COLO668 (cell line): ENCODE data around the gene ANKRD6.
"Not testable (repeated sequence)": the region's sequence is repeated elsewhere in the genome, so short reads cannot be mapped to it uniquely, and the experiment has no call there.

Experiments used
- DNase-seq: peaks from one replicate; lab custom pipeline; 2025; ENCODE audit not compliant: unreplicated experiment; lab: John Stamatoyannopoulos, UW

ANKRD6 gene

DNA sequence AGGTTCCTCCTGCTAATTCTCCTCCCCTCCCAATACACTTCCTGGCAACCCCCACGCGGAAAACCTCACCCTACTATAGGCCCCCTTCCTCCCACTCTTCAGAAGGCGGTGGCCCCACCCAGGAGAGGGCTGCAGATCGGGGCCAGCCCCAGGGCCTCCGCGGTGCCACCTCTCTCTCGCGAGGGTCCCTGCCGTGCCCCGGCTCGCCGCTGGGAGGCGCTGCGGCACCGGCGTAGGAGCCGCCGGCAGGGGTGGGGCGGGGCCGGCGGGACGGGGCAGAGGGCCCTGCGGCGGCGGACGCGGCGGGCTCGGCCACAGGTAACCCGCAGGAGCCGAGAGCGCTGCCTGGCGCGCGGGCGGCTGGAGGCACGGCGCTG lies at the start of gene ANKRD6:
Gene ANKRD6 (plus strand): TSS at position 278 of the 377 bp plus-strand sequence. CDS start 133,825 bp downstream, outside the sequence.
- peak; percentile 86 for DNase-seq

DNA sequence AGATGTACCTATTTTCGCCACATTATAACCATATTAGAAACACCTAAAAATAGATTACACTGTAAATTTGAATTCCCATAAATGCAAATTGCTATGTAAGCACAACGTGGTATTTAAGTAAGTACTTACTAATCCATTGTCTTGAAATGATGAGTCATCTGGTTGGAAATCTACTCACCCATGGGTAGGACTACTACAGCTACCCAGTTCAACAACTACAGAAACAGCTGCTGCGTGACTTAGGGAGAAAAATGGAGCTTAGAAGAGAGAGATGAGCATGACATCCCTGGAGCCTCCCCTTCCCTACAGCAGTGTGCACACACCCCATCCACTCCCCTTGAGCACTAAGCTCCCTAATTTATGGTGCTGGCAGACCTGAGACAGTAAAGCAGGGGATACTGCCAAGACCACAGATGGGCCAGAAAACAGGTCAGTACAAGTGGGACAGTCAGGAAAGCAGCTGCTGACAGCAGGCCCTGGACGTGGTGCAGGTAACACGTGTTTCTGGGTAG lies 47.7 kb upstream of the ANKRD6 start:
- peak; percentile 17 for DNase-seq

DNA sequence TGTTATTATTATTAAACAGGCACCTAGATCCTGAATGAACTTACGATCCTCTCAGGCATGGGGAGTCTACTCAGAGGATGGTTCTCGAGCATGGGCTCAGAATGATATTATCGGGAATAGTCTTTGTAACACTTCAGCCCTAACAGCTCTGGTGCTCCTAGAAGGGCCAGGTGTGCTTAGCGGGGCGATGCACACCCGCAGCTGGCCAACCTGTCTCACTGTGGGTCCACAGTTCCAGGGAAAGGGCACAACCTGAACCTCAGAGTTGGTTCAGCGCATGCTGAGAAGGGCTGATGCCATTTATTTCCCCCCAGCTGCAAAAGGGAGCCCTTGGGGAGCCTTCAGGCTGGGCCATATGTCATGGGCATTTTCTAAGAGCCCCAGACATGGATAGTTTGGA lies 47.1 kb upstream of the ANKRD6 start:
- DNase-seq: peak; percentile 26

DNA sequence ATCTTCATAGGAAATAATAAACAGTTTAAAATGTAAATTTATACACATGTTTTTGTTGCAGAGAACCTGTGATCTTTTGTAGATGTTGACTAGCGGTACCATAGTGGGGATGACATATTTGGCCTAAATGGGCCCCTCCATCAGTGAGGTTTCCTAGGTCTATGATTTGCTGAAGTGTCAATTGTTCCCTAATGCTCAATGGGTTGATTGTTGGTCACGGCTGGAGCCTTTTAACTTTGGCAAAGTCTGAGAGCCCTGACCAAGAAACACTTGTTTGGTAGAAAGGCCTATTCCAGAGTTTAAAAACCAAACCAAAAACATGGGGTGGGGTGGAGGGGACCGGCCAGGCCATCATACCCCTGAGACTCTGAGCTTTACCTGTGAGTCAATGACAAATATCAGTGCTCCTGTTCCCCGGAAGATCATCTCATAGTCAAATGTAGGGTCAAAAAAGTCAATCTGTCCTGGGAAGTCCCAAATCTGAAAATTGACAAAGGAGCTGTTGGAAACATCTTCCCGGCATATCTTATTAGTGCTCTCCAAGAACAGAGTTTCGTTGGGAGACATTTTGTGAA lies 45.9 kb upstream of the ANKRD6 start:
- DNase-seq: no peak

DNA sequence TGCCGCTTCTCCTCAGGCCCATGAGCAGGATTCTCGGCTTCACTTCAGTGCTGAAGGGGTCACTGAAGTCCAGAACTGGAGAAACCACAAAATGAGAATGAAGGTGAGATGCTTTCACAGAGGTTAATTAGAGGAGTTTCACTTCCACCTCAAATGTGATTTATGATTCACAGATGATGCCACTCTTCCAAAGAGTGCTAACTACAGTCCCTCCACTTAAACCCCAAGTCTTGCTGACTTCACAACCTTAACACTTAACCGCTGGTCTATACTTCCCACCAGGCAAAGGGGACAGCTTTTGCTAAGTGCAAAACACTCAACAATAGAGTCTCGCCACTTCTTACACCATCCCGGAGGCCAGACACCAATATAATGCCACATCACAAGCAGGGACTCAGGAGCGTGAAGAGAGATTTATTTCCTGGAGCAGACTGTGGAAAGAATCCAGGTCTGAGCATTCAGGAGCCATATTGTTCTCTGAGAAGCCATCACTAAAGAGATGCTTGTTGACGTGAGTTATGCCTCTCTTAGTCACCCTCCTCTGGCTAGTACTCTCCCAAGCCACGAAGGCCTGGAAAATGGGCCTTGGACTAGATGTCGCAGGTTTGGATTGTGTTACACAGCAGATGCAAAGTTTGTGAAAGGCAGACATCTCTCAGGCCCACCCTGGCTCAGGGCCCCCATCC lies 45.3 kb upstream of the ANKRD6 start:
- DNase-seq: no peak

DNA sequence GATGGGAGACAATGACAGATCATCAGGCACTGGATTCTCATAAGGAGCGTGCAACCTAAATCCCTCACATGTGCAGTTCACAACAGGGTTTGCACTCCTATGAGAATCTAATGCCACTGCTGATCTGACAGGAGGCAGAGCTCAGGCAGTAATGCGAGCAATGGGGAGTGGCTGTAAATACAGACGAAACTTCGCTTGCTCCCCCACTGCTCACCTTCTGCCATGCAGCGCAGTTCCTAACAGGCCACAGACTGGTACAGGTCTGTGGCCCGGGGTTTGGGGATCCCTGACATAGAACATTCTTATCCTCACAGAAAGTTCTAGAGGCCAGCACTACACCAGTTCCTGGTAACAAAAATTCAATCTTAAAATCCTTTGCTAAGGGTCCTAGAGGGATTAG lies 44.1 kb upstream of the ANKRD6 start:
- no peak for DNase-seq

DNA sequence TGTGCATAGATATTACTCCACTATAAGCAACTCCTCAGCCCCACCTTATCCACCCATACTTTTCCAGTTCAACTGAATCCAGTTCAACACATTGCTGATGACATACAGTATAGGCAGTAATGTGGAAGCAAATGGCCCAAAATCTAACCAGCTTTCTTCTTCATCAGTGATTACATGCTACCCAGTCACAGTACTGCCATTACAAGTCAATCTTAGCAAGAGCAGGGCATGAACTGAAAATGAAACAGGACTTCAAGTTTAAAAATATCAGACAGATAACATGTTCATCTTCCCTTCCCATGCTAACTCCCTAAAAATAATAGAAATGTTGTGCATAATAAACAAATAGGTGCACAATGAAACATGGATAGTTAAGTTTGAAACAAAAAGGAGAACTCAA lies 40.1 kb upstream of the ANKRD6 start:
- no peak for DNase-seq

DNA sequence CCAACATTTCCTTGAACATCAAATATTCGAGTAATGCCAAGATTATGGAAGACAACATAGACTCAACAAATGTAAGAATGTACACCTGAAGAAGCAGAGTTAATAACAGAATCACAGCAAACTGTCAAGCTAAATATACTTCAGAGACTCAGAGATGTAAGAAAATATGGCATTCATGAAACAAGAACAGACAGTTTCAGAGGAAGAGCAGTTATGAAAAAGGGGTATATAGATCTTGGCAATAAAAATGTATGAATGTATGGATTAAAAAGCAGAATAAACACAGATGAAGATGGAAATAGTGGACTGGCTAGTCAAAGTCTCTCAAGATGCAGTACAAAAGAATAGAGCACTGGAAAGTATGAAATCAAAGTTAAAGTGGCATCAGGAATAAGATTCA lies 39.3 kb upstream of the ANKRD6 start:
- no peak for DNase-seq

DNA sequence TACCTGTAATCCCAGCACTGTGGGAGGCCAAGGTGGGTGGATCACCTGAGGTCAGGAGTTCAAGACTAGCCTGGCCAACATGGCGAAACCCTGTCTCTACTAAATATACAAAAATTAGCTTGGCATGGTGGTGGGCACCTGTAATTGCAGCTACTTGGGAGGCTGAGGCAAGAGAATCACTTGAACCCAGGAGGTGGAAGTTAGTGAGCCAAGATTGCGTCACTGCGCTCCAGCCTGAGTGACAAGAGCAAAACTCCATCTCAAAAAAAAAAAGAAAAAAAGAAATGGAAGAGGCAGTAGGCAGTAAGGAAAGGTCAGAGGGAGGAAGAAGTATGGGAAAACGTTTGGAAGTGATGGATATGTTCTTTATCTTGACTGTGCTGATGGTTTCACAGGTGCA lies 35.1 kb upstream of the ANKRD6 start:
- not testable (repeated sequence) for DNase-seq

DNA sequence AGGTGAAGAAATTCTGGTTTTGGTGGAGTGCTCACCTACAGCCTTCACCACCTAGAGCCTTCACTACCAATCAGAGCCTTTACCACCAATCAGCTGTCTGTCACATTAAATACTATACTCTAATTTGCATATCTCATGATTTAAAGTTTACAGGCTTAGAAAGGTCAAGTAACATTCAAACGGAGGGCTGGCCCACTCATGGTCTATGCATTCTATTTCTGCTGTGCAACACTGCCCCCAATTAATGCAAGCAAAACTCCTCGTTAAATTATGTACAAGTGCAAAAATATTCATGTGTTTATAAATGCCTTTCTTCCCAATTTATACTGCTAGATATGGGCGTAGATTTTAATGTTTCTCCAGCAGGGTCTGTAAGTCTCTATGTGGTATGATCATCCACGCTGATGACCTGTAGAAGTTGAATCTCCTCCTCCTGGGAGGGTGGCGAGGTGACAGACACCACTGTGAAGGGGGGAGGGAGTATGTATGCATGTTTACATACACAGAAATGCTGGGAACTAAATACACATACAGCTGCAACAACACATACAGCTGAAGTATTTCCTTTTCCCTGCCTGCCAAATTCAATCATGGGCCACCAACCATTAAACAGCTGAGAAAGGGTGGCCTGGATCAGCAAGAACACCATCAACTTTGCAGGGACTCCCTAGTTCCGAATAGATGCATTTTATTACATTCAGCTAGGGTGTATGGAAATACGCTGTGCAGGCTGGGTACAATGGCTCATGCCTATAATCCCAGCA lies 34.0 kb upstream of the ANKRD6 start:
- peak; percentile 24 for DNase-seq

DNA sequence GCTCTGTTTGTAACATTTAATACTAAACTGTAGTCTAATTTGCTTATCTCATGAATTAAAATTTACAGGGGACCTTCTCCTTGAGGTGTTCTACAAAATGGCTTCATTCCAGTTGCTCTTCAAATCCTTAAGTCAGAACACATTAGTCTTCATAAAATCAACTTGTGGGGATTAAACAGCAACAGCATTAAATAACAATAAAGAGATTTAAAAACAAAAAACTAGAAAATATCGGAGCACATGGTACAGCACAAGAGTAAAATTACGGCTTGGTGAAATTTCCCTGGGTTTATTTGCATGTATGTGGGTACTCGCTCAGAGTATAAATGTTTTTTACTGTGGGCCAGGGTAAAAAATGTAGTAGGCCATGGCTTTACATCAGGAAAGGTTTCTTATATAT lies 32.9 kb upstream of the ANKRD6 start:
- no peak for DNase-seq

DNA sequence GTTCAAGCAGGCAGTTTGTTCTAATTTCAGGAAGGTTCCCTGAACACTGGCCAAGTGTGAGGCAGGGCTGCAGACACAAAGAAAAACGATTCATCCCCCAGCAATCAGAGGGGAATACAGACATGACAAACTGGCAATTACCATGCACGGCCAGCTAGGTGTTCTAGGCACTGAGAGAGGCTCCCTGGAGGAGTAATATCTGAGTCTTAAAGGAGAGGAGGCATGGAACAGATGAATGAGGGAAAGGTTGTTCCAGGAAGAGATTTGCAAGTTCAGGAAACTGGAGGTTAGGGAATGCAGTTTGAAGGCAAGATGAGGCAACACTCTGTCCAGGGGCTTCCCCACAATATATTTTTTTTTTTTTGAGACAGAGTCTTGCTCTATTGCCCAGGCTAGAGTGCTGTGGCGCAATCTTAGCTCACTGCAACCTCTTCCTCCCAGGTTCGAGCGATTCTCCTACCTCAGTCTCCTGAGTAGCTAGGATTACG lies 32.0 kb upstream of the ANKRD6 start:
- DNase-seq: no peak

DNA sequence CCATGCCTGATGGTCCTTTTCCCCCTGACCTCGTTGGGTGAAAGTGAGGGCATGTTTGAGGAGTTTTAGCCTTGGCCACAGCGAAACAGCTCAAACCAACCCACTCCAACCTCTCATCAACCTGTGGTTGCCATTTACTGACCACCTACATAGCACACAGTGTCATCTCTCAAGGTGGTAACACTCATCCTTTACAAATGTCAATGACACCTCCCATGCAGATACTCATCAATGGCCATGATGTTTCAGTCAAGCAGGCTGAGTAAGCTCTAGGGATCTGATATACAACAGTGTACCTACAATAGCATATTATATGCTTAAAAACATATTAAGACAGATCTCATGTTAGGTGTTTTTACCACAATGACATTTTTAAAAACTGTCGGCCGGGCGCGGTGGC lies 30.2 kb upstream of the ANKRD6 start:
- no peak for DNase-seq

DNA sequence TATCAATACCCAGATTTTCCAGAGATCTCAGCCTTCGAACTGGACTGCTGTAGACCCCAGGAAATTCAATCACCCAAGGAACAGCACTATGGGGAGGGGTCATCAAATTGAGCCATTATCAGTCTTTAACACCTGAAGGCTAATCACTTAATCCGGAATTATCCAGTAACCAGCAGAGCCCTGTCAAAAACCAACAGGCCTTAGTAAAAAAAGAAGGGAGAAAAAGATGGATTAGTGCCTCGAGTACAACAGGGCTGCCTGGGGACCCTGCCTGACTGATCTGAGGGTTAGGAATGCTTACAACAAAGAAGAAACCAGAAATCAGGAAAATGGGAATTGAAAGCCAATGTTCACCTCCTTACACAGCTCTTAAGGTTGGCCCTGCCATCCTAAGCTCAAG lies 28.4 kb upstream of the ANKRD6 start:
- no peak for DNase-seq

DNA sequence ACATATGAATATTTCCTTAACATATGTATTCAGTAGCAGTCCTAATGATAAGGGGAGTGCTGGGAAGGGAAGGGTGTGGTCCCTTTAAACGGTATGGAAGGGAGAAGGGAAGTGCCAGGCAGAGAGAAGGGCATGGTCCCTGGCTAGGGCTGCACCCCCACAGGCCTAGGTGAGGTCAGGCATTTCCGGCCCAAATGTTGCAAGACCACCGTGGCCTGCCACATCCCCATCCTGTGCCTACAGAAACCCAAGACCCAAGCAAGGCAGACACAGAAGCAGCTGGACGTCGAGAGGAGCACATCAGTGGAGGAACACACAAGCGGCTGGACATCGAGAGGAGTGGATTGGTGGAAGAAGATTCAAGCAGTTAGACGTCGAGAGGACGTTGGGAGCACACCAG lies 26.8 kb upstream of the ANKRD6 start:
- no peak for DNase-seq

DNA sequence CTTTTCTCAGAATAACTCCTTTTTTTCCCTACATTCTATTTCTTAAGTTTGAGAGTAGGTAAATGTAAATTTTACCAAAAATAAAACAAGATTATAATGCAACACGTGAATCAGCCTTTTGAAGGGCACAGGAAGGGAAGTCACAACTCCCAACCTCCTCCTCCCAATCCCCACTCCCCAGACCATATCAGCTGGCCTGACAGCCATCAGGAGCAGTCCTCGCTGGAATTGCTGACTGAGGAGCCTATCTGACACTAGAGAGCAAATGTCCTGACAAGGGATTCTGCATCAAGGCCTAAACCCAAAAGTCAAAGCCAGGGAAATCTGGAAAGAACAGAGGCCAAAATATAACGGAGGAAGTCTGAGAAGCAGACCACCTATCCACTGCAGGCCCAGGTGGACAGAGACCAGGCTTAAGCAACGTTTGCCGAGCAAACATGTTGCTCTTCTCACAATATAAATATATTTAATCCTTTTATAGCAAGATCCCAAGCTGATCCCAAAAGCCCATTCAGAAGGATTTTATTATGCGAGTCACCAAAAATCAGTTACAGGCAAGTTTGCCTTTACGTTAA lies 23.4 kb upstream of the ANKRD6 start:
- DNase-seq: no peak

DNA sequence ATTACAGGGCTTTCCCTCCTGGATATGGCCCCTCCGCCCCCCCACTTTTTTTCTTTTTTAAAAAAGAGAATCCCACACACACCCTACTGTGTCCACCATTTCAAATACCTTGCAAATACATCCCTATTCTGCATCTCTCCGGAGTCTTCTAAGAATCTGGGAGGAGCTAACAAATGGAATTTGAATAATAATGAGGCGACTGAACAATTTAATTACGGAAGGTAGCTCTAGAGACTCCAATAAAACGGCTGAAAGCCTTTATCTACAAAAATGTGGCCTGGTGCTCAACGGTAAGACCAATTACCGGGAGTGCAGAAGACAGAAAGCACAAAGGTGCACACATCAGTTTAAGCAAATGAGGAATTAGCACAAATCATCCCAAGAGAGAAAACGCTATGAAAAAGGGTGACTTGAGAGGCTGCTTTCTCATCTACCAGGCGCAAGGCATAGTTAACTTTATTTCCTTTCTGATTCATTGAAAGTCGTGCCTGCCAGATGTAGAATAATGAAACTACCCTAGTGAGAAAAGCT lies 22.7 kb upstream of the ANKRD6 start:
- no peak for DNase-seq

DNA sequence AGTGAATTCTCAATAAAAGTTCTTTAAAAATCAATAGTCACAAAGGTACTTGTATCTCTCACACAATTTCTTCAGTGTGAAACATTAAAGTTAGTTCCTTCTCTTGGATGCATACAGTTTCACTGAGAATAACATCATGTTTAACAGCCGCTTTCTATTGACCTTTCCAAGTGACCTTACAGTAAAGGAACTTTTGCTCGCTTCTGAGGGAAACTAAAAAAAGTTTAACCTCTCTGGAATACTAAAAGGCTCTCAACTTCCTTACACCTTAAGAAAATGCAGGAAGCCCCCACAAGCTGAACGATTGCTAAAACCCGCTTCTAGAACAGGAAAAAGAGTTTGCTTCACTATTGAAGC lies 22.2 kb upstream of the ANKRD6 start:
- no peak for DNase-seq

DNA sequence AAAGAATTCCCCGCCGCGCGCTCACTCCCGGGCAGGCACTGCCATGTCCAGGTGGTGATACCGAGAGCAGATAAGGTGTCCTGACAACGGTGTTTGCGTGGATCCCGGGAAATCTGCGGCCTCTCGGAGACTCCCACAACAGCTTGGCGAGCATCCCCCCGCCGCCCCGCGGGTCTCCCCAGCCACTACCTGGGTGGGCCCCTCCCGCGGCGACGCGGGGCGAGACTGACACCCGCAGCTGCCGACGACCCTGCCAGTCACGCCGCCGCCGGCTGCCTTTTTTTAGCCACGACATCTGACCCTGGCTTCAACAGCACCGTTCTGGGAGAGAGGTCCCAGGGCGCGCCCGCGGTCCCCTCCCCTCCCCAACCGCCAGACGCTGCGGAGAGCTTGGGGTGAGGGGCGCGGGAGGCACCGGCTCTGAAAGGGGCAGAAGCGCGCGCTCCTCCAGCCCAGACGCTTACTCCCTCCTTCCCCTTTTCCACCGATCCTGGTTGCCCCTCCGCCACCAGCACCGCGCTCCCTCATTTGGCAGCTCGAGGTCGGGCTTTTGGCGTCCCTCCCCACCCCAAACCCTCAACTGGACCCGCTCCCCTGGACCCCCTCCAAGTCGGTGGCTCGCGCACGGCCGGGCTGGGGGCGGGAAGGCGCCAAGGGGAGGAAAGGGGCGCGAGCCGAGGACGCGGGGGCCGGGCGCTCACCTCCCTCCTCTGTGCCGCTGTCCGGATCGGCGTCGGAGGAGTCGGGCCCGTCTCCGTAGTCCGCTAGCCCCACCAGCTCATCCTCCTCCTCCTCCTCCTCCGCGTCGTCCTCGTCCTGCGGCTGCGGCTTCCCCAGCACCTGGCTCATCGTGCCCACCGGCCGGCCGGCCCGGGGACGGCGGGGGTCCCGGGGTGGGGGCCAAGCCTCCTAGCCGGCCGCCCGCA lies 21.5 kb upstream of the ANKRD6 start:
- peak; percentile 43 for DNase-seq
